ENCODE results near the gene KISS1. TPM values are rescaled to one million over a fixed set of nuclear protein-coding genes. Genes with fewer than 3 reads are reported as not detected.

The KISS1 gene
- total RNA-seq, 2 donors from 2014 or later: 0.91 TPM; not detected in 1

DNA sequence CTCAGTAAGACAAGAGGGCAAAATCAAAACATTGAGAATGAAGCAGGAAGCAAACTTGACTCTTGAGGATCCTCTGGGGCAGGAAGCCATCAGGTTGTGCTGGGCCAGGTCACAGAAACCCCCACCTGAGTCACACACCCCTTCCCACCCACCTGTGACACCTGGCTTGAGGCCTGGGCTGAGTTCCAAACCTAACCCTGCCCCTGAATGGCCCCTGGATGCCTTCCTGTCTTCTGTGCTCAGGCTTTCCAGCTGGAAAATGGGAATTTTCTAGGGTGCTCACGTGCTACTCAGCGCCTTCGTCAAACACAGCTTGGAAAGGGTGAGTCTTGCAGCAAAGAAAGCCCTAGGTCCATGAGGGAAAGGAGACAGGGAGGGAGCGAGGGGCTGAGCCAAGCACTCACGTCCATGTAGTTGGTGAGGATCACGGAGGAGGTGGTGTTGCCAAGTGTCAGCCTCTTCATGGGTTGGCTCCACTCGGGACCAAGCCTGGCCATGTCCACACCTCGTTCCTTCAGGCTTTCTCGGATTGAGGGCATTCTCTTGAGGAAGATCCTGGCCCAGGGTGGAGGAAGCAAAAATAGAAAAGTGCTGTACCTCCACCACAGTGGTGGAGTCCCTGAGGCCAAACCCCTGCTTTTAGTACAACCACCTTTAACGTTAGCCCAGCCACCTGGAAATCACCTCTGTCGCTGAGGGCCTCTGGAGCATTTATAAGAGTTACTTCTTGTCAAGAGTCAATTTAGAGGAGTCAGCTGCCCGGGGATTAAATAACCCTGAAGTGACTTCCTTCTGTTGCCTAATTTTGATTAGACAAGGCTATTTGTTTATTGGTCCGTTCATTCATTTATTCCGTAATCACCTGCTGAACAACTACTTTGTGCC lies 34.4 kb downstream of the KISS1 start:
- Histone ChIP-seq H3K36me3 (no peaks in the 10 kb centered on the region), H3K9me3 (no peaks in the 10 kb centered on the region), H3K4me3 (no peak overlapping the region), H3K4me1 (peaks cover 3% of the 10 kb centered on the region), H3K9ac (ENCODE audit: low read depth in 2 of 2, low read length in 2 of 2) (no peak overlapping the region), H3K27ac (no peak overlapping the region), H3K27me3 (no peaks in the 10 kb centered on the region)
- TF ChIP-seq CTCF (IDR thresholded peaks at IDR 0.05): no peak
- intact Hi-C loops (cut with DNase I): loop anchor here (2.0 to 5.0 kb wide), 2 partner anchors 45 to 203 kb away; no protein-coding TSS in a partner anchor
- DNase-seq: no peak

DNA sequence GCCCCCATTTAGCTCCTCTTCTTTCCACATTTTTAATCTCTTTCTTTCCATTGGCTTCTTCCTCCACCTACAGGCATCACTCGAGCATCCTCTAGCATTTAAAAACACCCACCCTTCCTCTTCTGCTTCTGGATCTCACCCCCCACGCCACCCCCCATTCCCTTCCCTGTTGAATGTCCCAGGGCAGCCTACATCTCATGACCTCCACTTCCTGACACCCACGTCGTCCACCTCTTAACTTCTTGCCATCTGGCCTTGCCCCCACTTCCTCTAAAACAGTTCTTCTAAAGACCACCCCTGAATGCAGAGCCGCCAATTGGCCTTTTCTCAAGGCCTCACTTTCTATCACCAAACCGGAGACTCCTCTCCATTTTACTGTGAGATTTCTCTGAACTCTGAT lies 38.3 kb downstream of the KISS1 start:
- no peaks in the 10 kb centered on the region for H3K27me3 ChIP-seq
- H3K4me1 ChIP-seq: peaks cover 3% of the 10 kb centered on the region
- intact Hi-C loops (cut with DNase I): no loop called here
- no peaks in the 10 kb centered on the region for H3K36me3 ChIP-seq
- TF ChIP-seq CTCF (IDR thresholded peaks at IDR 0.05): no peak
- H3K9ac ChIP-seq (ENCODE audit: low read depth in 2 of 2, low read length in 2 of 2): no peak overlapping the region
- H3K4me3 ChIP-seq: no peak overlapping the region
- no peak for DNase-seq
- no peak overlapping the region for H3K27ac ChIP-seq
- no peaks in the 10 kb centered on the region for H3K9me3 ChIP-seq

DNA sequence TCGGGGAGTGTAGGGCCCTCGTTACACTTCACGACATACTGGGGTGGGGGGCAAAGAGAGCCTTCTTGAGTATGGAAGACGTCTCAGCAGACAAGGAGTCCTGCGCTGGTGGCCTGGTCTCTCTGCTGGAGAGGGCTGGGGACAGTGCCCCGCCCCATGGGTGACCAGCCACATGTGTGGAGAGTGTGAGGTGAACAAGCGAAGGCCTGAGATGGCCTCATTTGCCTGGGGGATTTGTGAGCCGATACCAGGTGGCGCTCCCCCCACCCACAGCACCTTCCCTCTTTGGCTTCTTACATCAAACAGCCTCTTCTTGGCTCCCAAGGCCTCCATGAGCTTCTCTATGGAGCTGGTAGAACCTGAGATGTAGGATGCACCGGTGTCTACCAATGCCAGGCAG lies 40.4 kb downstream of the KISS1 start:
- no peaks in the 10 kb centered on the region for H3K9me3 ChIP-seq
- TF ChIP-seq CTCF (IDR thresholded peaks at IDR 0.05): no peak
- intact Hi-C loops (cut with DNase I): no loop called here
- no peak for DNase-seq
- H3K27me3 ChIP-seq: peaks cover 8% of the 10 kb centered on the region
- no peak overlapping the region for H3K27ac ChIP-seq
- H3K9ac ChIP-seq (ENCODE audit: low read depth in 2 of 2, low read length in 2 of 2): no peak overlapping the region
- no peak overlapping the region for H3K4me3 ChIP-seq
- H3K4me1 ChIP-seq: no peaks in the 10 kb centered on the region
- no peaks in the 10 kb centered on the region for H3K36me3 ChIP-seq

GRCh38 chr1:204154568-204155255 lies 41.6 kb downstream of the KISS1 start:
- Histone ChIP-seq H3K9ac (ENCODE audit: low read depth in 2 of 2, low read length in 2 of 2) (no peak overlapping the region), H3K4me3 (no peak overlapping the region), H3K36me3 (no peaks in the 10 kb centered on the region), H3K27ac (no peak overlapping the region), H3K27me3 (peaks cover 9% of the 10 kb centered on the region), H3K9me3 (no peaks in the 10 kb centered on the region), H3K4me1 (no peaks in the 10 kb centered on the region)
- intact Hi-C loops (cut with DNase I): no loop called here
- no peak for TF ChIP-seq CTCF (IDR thresholded peaks at IDR 0.05)
- no peak for DNase-seq

- Histone ChIP-seq H3K4me3 (no peak overlapping the region), H3K9ac (ENCODE audit: low read depth in 2 of 2, low read length in 2 of 2) (no peak overlapping the region), H3K27me3 (peaks cover 9% of the 10 kb centered on the region), H3K4me1 (no peaks in the 10 kb centered on the region), H3K36me3 (no peaks in the 10 kb centered on the region), H3K9me3 (no peaks in the 10 kb centered on the region), H3K27ac (no peak overlapping the region)
- TF ChIP-seq CTCF (IDR thresholded peaks at IDR 0.05): no peak
- DNase-seq: no peak
- intact Hi-C loops (cut with DNase I): no loop called here
These were observed 42.6 kb downstream of the KISS1 start for GRCh38 chr1:204153667-204154066.
